Hindlimb muscle (tissue), 1 donor: ENCODE data around the gene KCNQ1OT1. TPM values are rescaled to one million over a fixed set of nuclear protein-coding genes. Genes with fewer than 3 reads are reported as not detected.

Source experiments
- DNase-seq: peaks from one replicate; pipeline ENCODE4 v3.0.0-alpha.2; 2013
- polyA plus RNA-seq: library from polyadenylated mRNA; unstranded; fragments of 120-200 nt; gene quantifications from one replicate; pipeline ENCODE4 v1.2.1, GENCODE V29; 2013; ENCODE audit not compliant: insufficient read length

Gene KCNQ1OT1
- polyA plus RNA-seq, 1 donor: 1.3 TPM

GRCh38 chr11:2581151-2581930 lies 118.5 kb downstream of the KCNQ1OT1 start:
- DNase-seq: no peak

GRCh38 chr11:2580571-2581001 lies 119.2 kb downstream of the KCNQ1OT1 start:
- no peak for DNase-seq

DNA sequence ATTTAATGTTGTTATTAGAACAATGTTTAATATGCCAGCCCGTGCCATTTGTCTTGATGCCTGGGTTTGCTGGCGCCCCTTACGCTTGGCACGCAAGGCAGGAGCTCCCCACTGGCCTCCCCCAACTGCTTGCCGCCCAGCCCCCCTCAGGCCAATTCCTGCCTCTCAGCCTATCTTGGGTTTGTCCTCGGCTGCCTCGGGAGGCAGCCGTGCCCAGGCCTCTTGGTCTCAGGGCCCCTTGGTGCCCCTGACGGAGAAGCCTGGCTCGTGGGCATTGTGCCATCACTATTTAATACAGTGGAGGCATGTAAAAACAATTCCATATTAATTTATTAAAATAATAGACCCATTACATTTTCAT lies 119.8 kb downstream of the KCNQ1OT1 start:
- DNase-seq: no peak

DNA sequence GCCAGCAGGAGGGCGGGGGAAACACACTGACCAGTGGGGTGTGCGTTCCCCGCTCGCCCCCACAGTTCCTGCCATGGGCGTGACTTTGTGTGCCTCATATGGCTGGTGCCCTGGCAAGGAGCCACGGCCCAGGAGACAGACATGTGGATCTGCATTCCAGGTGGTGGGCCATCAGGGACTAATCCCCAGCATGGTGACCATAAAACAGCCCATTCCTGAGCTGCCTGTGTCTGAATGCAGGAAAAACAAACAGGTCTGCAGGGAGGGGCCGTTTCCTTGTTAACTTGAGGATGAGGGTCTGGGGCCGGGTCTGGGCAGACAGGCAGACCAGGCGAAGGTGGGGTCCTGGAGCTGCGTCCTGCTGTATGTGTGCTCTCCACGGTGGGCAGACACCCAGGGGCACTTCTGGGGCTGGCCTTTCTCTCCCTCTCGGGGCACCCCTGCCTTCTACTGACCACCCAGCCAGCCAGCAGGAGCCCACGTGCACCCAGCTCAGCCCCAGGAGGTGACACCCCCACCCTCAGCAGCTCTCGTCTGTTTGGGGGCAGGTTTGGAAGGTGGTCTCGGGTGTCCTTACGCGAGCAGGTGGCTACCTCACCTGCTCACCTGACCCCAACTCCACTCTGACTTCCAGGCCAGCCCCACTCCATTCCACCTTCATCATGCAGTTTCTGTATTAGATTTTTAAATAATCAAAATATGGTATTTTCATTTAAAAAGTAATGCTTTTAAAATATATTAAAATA lies 120.3 kb downstream of the KCNQ1OT1 start:
- DNase-seq: no peak

DNA sequence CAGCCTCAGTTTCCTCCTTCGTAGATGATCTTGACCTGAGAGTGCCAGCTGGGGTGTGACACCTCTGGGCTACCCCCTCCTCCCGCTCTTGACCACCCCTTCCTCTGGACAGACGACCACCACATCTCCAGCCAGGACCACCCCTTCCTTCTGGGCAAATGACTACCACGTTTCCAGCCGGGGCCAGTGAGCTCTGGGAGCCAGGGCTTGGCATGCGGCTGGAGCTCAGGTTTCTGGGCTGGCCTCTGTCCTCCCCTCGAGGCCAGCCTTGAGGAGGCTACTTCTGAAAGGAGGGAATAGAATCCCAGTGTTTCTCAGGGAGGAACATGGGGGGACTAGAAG lies 120.9 kb downstream of the KCNQ1OT1 start:
- no peak for DNase-seq

DNA sequence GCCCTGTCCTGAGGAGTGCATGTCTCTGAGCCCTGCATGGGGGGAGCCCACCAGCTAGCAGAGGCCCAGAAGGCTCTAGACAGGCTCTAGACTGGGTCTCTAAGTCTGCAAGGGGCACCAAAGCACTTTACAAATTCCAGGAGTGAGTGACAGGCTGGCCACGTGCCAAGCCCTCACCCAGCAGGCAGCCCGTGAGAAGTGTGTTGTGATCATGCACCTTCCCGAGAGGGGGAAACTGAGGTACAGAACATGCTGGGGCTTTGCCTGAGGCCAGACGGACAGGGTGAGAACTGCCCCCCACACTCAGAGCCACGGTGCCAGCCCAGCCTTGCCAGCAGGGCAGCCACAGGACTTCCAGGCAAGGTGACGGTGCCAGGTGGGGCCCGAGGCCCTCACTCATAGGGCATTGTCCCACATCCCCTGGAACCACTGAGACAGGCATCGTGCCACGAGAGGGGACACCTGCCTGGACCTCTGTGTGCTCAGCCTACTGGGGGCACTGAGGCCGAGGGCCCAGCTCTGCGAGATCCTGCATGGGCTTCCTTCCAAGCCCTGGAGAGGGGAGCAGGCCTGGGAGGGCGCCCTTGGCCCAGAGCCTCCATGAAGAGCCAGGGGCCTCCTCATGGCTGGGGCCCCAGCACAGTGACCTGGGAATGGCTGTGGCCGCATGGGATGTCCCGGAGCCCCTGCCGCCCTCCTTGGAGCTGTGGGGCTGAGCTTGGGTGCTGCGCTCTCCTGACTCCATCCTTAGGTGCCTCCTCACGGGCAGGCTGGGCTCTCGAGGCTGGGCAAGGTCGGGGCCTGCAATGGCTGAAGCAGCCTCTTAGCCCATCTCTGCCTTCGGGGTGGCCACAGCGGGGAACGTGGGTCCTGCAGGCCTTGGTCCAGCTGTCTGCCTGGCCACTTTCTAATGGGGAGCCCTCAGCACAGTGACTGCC lies 121.5 kb downstream of the KCNQ1OT1 start:
- DNase-seq: no peak

GRCh38 chr11:2577031-2577990 lies 122.5 kb downstream of the KCNQ1OT1 start:
- DNase-seq: no peak

DNA sequence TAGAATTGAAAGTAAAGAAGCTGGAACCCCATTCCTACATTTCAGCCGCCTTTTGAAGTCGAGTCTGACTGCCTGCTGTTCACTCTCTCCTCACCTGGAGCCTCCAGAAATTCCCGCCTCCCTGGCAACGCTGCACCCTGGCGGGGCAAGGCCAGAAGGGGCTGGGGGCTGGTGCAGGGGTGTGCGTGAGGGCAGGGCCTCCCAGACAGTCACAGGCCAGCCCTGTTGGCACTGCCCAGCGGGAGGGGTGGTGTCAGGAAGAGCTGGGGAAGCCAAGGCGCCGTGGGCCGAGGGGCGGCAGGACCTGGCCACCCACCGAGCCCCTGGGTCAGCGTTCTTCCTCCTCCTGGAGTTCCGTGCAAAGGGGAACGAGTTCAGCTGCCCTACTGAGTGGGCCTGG lies 123.2 kb downstream of the KCNQ1OT1 start:
- DNase-seq: no peak

- no peak for DNase-seq
These were observed 123.7 kb downstream of the KCNQ1OT1 start for GRCh38 chr11:2576111-2576510.

DNA sequence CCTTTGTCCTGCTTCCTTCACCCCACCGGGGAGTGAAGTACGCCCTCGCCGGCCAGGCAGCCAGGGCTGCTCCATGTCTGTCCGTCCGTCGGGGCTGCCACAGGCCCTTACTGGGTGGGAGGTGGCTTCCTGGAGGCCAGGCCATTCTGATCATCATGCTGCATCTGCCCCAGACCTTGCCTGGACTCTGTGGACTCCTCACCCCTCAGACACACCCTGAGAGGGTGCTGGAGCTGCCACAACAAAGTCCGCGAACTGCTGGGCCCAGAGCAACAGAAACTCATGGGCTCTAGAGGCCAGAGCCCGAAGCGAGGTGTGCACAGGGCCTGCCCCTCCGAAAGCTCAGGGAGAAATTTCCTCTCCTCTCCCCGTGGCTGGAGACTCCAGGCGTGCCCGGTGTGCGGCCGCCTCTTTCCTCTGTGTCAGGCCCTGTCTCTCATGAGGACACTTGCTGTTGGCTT lies 124.2 kb downstream of the KCNQ1OT1 start:
- DNase-seq: no peak

- DNase-seq: no peak
These were observed 125.0 kb downstream of the KCNQ1OT1 start for GRCh38 chr11:2574553-2575535.

DNA sequence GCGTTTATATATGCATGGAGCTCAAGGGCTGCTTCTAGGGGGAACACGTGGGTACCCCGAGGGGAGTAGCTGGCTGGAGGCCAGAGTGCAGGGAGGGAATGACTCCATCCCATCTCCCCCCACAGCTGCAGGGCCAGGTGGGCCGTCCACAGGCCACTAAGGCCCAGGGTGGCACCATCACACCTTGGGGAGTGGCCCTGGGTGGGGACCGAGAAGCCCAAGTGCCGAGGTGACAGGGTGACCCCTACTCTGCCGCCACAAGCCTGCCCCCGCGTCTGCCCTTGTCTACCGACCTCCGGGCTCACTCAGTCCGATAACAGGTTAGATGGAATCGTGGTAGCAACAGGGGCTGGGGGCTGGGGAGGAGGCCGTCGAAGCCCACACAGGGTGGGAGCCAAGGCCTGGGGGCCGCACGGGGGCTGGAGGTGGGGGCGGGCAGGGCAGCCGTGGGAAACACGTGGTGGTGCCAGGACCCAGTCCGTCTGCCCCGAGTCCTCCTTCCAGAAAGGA lies 125.7 kb downstream of the KCNQ1OT1 start:
- no peak for DNase-seq

- DNase-seq: no peak
These were observed 126.4 kb downstream of the KCNQ1OT1 start for GRCh38 chr11:2573240-2574042.

DNA sequence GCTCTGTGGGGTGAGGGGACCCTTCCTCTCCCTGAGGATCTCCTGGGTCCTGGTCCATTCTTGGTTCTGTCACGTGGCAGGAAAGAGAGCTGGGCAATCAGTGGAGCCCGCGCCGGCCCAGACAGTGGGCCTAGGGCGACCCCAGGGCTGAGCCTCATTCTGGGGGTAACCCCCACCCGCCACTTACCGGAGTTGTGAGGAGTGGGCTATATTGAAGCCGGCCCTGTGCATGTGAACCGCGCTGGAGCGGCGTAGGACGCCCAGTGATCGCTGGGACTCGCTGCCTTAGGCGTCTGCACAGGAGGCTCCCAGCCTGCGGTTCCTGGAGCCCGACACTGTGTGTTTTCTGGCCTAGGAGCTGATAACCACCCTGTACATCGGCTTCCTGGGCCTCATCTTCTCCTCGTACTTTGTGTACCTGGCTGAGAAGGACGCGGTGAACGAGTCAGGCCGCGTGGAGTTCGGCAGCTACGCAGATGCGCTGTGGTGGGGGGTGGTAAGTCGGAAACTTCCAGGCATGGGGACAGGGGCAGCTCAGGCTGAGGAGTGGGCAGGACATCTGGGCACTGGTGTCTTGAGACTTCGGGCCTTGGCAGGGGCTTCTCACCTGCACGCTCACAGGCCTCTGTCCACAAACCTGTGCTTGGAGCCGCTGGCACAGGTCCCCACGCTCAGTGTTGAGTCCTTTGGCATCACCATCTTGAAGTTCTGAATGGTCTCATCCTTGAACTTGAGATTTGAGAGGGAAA lies 127.1 kb downstream of the KCNQ1OT1 start:
- no peak for DNase-seq

- DNase-seq: no peak
These were observed 128.1 kb downstream of the KCNQ1OT1 start for GRCh38 chr11:2571598-2572281.

DNA sequence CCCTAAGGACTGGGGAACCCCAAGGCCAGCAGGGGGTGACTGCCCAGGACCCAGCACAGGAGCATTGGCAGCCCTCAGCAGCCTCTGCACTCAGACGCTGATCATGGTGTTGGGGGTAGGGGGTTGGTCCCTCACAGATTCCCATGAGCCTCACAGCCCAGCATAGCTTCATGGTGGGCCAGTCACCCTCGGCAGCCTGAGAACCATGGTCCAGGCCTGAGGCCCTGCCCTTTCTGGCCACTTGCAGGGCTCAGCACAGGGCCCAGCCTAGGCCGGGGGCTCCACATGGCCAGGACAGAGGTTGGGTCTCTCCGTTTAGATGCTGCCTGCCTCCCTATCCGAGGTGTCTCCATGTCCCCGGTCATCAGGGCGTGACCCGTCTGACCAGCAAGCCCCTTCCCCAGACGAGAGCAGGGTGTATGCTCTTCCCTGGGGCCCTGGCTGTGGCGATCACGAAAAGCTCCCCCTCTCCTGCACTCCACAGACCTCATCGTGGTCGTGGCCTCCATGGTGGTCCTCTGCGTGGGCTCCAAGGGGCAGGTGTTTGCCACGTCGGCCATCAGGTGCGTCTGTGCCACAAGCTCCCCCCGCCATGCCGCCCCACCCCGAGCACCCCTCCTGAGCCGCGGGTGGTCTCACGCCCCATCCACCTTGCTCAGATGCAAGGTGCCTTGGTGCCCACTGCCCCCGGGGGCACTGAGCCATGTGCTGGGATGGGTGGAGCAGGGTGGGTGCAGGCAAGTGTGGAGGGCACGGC lies 128.8 kb downstream of the KCNQ1OT1 start:
- no peak for DNase-seq

GRCh38 chr11:2570211-2570811 lies 129.5 kb downstream of the KCNQ1OT1 start:
- no peak for DNase-seq
